ENCODE results near the gene SPECC1L. TPM values are rescaled to one million over a fixed set of nuclear protein-coding genes. Genes with fewer than 3 reads are reported as not detected.

The SPECC1L gene
- total RNA-seq, 1 donor from 2014 or later, result 173 TPM

DNA sequence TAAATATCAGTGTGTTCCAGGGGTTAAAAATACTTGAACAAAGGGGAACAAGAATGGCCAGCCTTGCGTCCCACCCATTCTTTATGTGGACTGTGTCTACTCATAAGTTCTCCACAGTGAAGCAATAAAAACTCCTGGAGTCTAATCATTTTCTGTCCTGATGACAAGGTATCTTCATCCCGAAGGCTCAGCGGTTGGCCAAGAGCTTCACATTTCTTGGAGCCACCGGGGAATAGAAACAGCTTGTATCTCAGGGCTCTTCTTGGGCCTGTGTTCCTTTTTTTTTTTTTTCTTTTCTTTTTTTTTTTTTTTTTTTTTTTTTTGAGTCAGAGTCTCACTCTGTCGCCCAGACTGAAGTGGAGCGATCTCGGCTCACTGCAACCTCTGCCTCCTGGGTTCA is 119.9 kb downstream of the SPECC1L start:
- no peak overlapping the region for H3K27ac Mint-ChIP-seq (ENCODE audit: unreplicated experiment)
- H3K9me3 Mint-ChIP-seq (ENCODE audit: unreplicated experiment), result peaks cover 4% of the 10 kb centered on the region
- TF ChIP-seq, protein P1, sequence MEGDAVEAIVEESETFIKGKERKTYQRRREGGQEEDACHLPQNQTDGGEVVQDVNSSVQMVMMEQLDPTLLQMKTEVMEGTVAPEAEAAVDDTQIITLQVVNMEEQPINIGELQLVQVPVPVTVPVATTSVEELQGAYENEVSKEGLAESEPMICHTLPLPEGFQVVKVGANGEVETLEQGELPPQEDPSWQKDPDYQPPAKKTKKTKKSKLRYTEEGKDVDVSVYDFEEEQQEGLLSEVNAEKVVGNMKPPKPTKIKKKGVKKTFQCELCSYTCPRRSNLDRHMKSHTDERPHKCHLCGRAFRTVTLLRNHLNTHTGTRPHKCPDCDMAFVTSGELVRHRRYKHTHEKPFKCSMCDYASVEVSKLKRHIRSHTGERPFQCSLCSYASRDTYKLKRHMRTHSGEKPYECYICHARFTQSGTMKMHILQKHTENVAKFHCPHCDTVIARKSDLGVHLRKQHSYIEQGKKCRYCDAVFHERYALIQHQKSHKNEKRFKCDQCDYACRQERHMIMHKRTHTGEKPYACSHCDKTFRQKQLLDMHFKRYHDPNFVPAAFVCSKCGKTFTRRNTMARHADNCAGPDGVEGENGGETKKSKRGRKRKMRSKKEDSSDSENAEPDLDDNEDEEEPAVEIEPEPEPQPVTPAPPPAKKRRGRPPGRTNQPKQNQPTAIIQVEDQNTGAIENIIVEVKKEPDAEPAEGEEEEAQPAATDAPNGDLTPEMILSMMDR (IDR thresholded peaks at IDR 0.05; ENCODE audit: partially characterized antibody, unreplicated experiment), result no peak
- H3K36me3 Mint-ChIP-seq (ENCODE audit: unreplicated experiment), result peaks cover 4% of the 10 kb centered on the region
- no peak for DNase-seq
- peaks cover 9% of the 10 kb centered on the region for H3K4me1 Mint-ChIP-seq (ENCODE audit: low read depth, unreplicated experiment)
- H3K27me3 Mint-ChIP-seq (ENCODE audit: unreplicated experiment), result no peaks in the 10 kb centered on the region
- H3K4me3 Mint-ChIP-seq (ENCODE audit: unreplicated experiment), result no peak overlapping the region

- peaks cover 9% of the 10 kb centered on the region for H3K4me1 Mint-ChIP-seq (ENCODE audit: low read depth, unreplicated experiment)
- no peak overlapping the region for H3K4me3 Mint-ChIP-seq (ENCODE audit: unreplicated experiment)
- peaks cover 4% of the 10 kb centered on the region for H3K9me3 Mint-ChIP-seq (ENCODE audit: unreplicated experiment)
- no peaks in the 10 kb centered on the region for H3K27me3 Mint-ChIP-seq (ENCODE audit: unreplicated experiment)
- TF ChIP-seq, protein P1 (IDR thresholded peaks at IDR 0.05; ENCODE audit: partially characterized antibody, unreplicated experiment), result no peak
- H3K36me3 Mint-ChIP-seq (ENCODE audit: unreplicated experiment), result peaks cover 4% of the 10 kb centered on the region
- no peak for DNase-seq
- no peak overlapping the region for H3K27ac Mint-ChIP-seq (ENCODE audit: unreplicated experiment)
Observed at GRCh38 chr22:24391836-24392217, 121.2 kb downstream of the SPECC1L start.

- Mint-ChIP-seq H3K27ac (ENCODE audit: unreplicated experiment) (no peak overlapping the region), H3K4me1 (ENCODE audit: low read depth, unreplicated experiment) (peaks cover 9% of the 10 kb centered on the region), H3K27me3 (ENCODE audit: unreplicated experiment) (no peaks in the 10 kb centered on the region), H3K36me3 (ENCODE audit: unreplicated experiment) (peaks cover 4% of the 10 kb centered on the region), H3K9me3 (ENCODE audit: unreplicated experiment) (peaks cover 4% of the 10 kb centered on the region), H3K4me3 (ENCODE audit: unreplicated experiment) (no peak overlapping the region)
- TF ChIP-seq, protein P1 (IDR thresholded peaks at IDR 0.05; ENCODE audit: partially characterized antibody, unreplicated experiment), result no peak
- no peak for DNase-seq
Observed at GRCh38 chr22:24392218-24392931, 121.7 kb downstream of the SPECC1L start.

GRCh38 chr22:24393012-24393559 is 122.5 kb downstream of the SPECC1L start:
- Mint-ChIP-seq H3K9me3 (ENCODE audit: unreplicated experiment) (peaks cover 4% of the 10 kb centered on the region), H3K36me3 (ENCODE audit: unreplicated experiment) (peaks cover 4% of the 10 kb centered on the region), H3K27ac (ENCODE audit: unreplicated experiment) (no peak overlapping the region), H3K27me3 (ENCODE audit: unreplicated experiment) (no peaks in the 10 kb centered on the region), H3K4me1 (ENCODE audit: low read depth, unreplicated experiment) (peaks cover 9% of the 10 kb centered on the region), H3K4me3 (ENCODE audit: unreplicated experiment) (no peak overlapping the region)
- TF ChIP-seq, protein P1 (IDR thresholded peaks at IDR 0.05; ENCODE audit: partially characterized antibody, unreplicated experiment), result no peak
- no peak for DNase-seq

- H3K9me3 Mint-ChIP-seq (ENCODE audit: unreplicated experiment), result peaks cover 4% of the 10 kb centered on the region
- no peak overlapping the region for H3K4me3 Mint-ChIP-seq (ENCODE audit: unreplicated experiment)
- peaks cover 9% of the 10 kb centered on the region for H3K4me1 Mint-ChIP-seq (ENCODE audit: low read depth, unreplicated experiment)
- no peaks in the 10 kb centered on the region for H3K27me3 Mint-ChIP-seq (ENCODE audit: unreplicated experiment)
- no peak overlapping the region for H3K27ac Mint-ChIP-seq (ENCODE audit: unreplicated experiment)
- TF ChIP-seq, protein P1 (IDR thresholded peaks at IDR 0.05; ENCODE audit: partially characterized antibody, unreplicated experiment), result no peak
- peaks cover 4% of the 10 kb centered on the region for H3K36me3 Mint-ChIP-seq (ENCODE audit: unreplicated experiment)
- no peak for DNase-seq
Observed at GRCh38 chr22:24393848-24394247, 123.2 kb downstream of the SPECC1L start.

Measured in glutamatergic neuron (in vitro differentiated cells).